CD4-positive, alpha-beta T cell (primary cell): ENCODE results near the gene ADGRG6. TPM values are rescaled to one million over a fixed set of nuclear protein-coding genes. Genes with fewer than 3 reads are reported as not detected.

Experiments used
- ATAC-seq: fragments of 200-7000 bp; cut with Tn5 transposase; one replicate; pipeline ENCODE4 v1.10.0; 2022; ENCODE audit warnings: mild to moderate bottlenecking; ENCODE audit not compliant: poor library complexity
- CTCF ChIA-PET: fragments of 350-600 bp; sonication (Branson Sonifier 250); formaldehyde crosslinking; loops from one replicate; lab custom pipeline; 2021; ENCODE audit warnings: antibody characterized with exemption, inconsistent platforms; lab: Charles Lee
- POLR2A ChIA-PET: fragments of 350-600 bp; sonication (Branson Sonifier 250); formaldehyde crosslinking; loops from one replicate; lab custom pipeline; 2021; ENCODE audit warnings: antibody characterized with exemption, inconsistent platforms; lab: Charles Lee
- DNase-seq, 14 experiments: peaks; one replicate each; pipeline ENCODE4 v3.0.0-alpha.2; 2013 to 2020; ENCODE audit warnings: mixed read lengths in 2 of 14
- H3K27ac ChIP-seq, 2 donors: one replicate each; pipeline versions ENCODE4 v1.5.1 to v1.7.0; 2013; ENCODE audit warnings: low read length in 2 of 2, low read depth in 1 of 2, mild to moderate bottlenecking in 1 of 2
- H3K27me3 ChIP-seq, 2 experiments: 1 replicate in 1 of 2; 2 replicates in 1 of 2; pipeline versions ENCODE4 v1.6.1 to v1.7.0; 2013; ENCODE audit warnings: low read length in 2 of 2, control low read depth in 1 of 2, mild to moderate bottlenecking in 1 of 2, moderate library complexity in 1 of 2; ENCODE audit not compliant: insufficient read depth in 2 of 2, control insufficient read depth in 1 of 2
- H3K36me3 ChIP-seq: one replicate; pipeline ENCODE4 v1.6.1; 2013; ENCODE audit warnings: low read length, control low read depth; ENCODE audit not compliant: insufficient read depth
- H3K4me1 ChIP-seq: one replicate; pipeline ENCODE4 v1.6.1; 2013; ENCODE audit warnings: low read length, control low read depth; ENCODE audit not compliant: insufficient read depth
- H3K4me3 ChIP-seq: one replicate; pipeline ENCODE4 v1.5.1; 2013; ENCODE audit warnings: mild to moderate bottlenecking, low read length, moderate library complexity
- H3K9me3 ChIP-seq, 2 experiments: 1 replicate in 1 of 2; 2 replicates in 1 of 2; pipeline versions ENCODE4 v1.6.1 to v1.7.0; 2013; ENCODE audit warnings: low read length in 2 of 2, mild to moderate bottlenecking in 2 of 2, control low read depth in 1 of 2, moderate library complexity in 1 of 2; ENCODE audit not compliant: control insufficient read depth in 1 of 2, insufficient read depth in 1 of 2
- H3K27ac Mint-ChIP-seq: one replicate; pipeline ENCODE4 v1.8.0; 2020; ENCODE audit warnings: mixed read lengths
- H3K27me3 Mint-ChIP-seq: one replicate; pipeline ENCODE4 v1.8.0; 2021; ENCODE audit warnings: mixed read lengths
- H3K36me3 Mint-ChIP-seq: one replicate; pipeline ENCODE4 v1.8.0; 2021; ENCODE audit warnings: low read depth, mixed read lengths
- H3K4me1 Mint-ChIP-seq: one replicate; pipeline ENCODE4 v1.8.0; 2021; ENCODE audit warnings: low read depth, mixed read lengths
- H3K4me3 Mint-ChIP-seq: one replicate; pipeline ENCODE4 v1.8.0; 2020; ENCODE audit warnings: mild to moderate bottlenecking, mixed read lengths
- H3K9me3 Mint-ChIP-seq: one replicate; pipeline ENCODE4 v1.8.0; 2020; ENCODE audit warnings: mixed read lengths
- CTCF ChIP-seq: fragments of 200-600 bp; IDR thresholded peaks from one replicate; pipeline ENCODE4 v1.8.0; 2022; ENCODE audit warnings: antibody characterized with exemption, mild to moderate bottlenecking
- intact Hi-C, 2 experiments: fragments of 100-400 bp; cut with DNase I in 1 of 2; cut with micrococcal nuclease in 1 of 2; formaldehyde crosslinking; loops; one replicate each; pipeline versions ENCODE4 v1.15.1 to v1.9.0; 2023 to 2025; cut with DNase I, micrococcal nuclease
- total RNA-seq, 174 experiments: library from RNA in 2 of 174; stranded (reverse) in 2 of 174; gene quantifications; one replicate each; pipeline ENCODE4 v1.2.3 and lab custom pipeline; 2021 to 2026

Gene ADGRG6
- total RNA-seq, 2 experiments from 2014 or later: 0.31 to 0.63 TPM

DNA sequence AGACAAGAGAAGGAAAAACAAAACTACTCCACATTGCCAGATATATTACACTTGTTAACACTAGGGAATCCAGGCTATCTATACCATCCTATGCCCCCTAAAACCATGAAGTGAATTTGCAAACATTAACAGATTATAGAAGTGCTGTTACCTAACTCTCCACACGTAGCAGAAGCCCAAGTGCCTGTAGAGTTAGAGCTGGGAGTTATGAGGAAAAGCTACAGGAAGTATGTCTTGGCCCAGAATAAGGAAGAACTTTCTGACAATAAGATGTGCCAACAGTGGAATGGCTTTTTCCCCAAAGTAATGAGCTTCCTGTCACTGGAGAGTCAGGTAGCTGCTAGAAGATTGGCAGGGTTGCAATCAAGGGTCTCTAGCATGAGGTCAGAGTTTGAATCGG, 32.5 kb downstream of the ADGRG6 start:
- H3K36me3 Mint-ChIP-seq: no peaks in the 10 kb centered on the region
- DNase-seq (no peak), ATAC-seq (no peak)
- Histone ChIP-seq H3K4me3 (no peak overlapping the region), H3K27ac (no peak overlapping the region), H3K27me3 (no peaks in the 10 kb centered on the region), H3K36me3 (no peaks in the 10 kb centered on the region), H3K4me1 (no peaks in the 10 kb centered on the region), H3K9me3 (no peaks in the 10 kb centered on the region)
- no peaks in the 10 kb centered on the region for H3K27me3 Mint-ChIP-seq
- POLR2A ChIA-PET: no interaction called here
- no peak for TF ChIP-seq CTCF
- CTCF ChIA-PET: interaction anchor here (1.0 kb wide), 1 partner anchor 22 kb away, joined by 3 read pairs; no protein-coding TSS in a partner anchor
- intact Hi-C loops: no loop called here
- peaks cover 10% of the 10 kb centered on the region for H3K4me1 Mint-ChIP-seq
- H3K4me3 Mint-ChIP-seq: no peak overlapping the region
- H3K27ac Mint-ChIP-seq: no peak overlapping the region
- H3K9me3 Mint-ChIP-seq: no peaks in the 10 kb centered on the region

DNA sequence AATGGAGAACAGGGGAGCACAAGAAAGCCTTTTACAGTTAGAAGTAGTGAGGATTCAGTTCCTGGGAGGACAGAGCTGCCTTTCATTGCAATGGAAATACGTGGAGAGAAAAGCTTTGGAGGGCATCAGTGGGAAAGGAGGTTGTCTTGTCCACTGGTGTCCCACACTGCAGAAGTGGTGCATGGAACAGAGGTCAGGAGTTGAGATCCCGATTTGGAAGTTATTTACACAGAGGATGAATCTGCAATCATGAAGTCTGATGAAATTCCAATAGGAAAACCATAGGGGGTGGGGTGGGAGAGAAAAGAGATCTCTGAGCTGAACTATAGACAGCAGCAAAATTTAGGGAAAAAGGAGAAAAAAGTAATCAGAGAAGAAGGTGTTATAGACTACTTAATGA, 33.6 kb downstream of the ADGRG6 start:
- Mint-ChIP-seq H3K27me3 (no peaks in the 10 kb centered on the region), H3K4me3 (no peak overlapping the region), H3K36me3 (no peaks in the 10 kb centered on the region), H3K4me1 (peaks cover 10% of the 10 kb centered on the region), H3K9me3 (no peaks in the 10 kb centered on the region), H3K27ac (no peak overlapping the region)
- TF ChIP-seq CTCF: no peak
- ChIA-PET POLR2A (no interaction called here), CTCF (no interaction called here)
- H3K27ac ChIP-seq: no peak overlapping the region
- no peaks in the 10 kb centered on the region for H3K9me3 ChIP-seq
- intact Hi-C loops: no loop called here
- no peaks in the 10 kb centered on the region for H3K36me3 ChIP-seq
- no peak for ATAC-seq
- no peak for DNase-seq
- no peaks in the 10 kb centered on the region for H3K4me1 ChIP-seq
- no peak overlapping the region for H3K4me3 ChIP-seq
- no peaks in the 10 kb centered on the region for H3K27me3 ChIP-seq

- ATAC-seq: no peak
- intact Hi-C loops: no loop called here
- Histone ChIP-seq H3K4me3 (no peak overlapping the region), H3K27me3 (no peaks in the 10 kb centered on the region), H3K27ac (no peak overlapping the region), H3K4me1 (no peaks in the 10 kb centered on the region), H3K9me3 (no peaks in the 10 kb centered on the region), H3K36me3 (no peaks in the 10 kb centered on the region)
- no peak overlapping the region for H3K27ac Mint-ChIP-seq
- no peaks in the 10 kb centered on the region for H3K27me3 Mint-ChIP-seq
- peaks cover 6% of the 10 kb centered on the region for H3K4me1 Mint-ChIP-seq
- H3K36me3 Mint-ChIP-seq: no peaks in the 10 kb centered on the region
- POLR2A ChIA-PET: interaction anchor here (1.6 kb wide), 1 partner anchor 21 kb away, joined by 3 read pairs; no protein-coding TSS in a partner anchor
- no peaks in the 10 kb centered on the region for H3K9me3 Mint-ChIP-seq
- CTCF ChIA-PET: no interaction called here
- no peak for TF ChIP-seq CTCF
- H3K4me3 Mint-ChIP-seq: no peak overlapping the region
- no peak for DNase-seq
Observed at GRCh38 chr6:142336183-142336582, 34.4 kb downstream of the ADGRG6 start.
